Aortic smooth muscle cell (primary cell): ENCODE measurements around the gene KBTBD6. TPM values are rescaled to one million over a fixed set of nuclear protein-coding genes. Genes with fewer than 3 reads are reported as not detected.

ENCODE experiments used
- total RNA-seq: library from RNA; depleted of rRNA; stranded (reverse); fragments of >200 nt; gene quantifications from 2 replicates; pipeline ENCODE4 v1.2.3, GENCODE V29; 2014

Gene KBTBD6
- 7.1 and 7.8 TPM in 2 replicates for total RNA-seq

GRCh38 chr13:41132512-41133152 lies at the start of gene KBTBD6:
TSS of gene KBTBD6 (minus strand) at chr13:41132802. CDS start at chr13:41132511, 291 bp downstream.

Other genes with a start within 250 kb of the KBTBD6 start
- gene ELF1, start 113.5 kb downstream of the KBTBD6 start, total RNA-seq = 30.9 and 34.6 TPM in 2 replicates
- gene WBP4, start 71.3 kb downstream of the KBTBD6 start, total RNA-seq = 8.6 and 9.2 TPM in 2 replicates
- gene KBTBD7, start 61.8 kb upstream of the KBTBD6 start, total RNA-seq = 7.0 and 8.1 TPM in 2 replicates
- 9.8 and 11.0 TPM in 2 replicates for gene MTRF1, start 130.8 kb upstream of the KBTBD6 start, total RNA-seq
- 6.6 and 7.2 TPM in 2 replicates for gene NAA16, start 178.5 kb upstream of the KBTBD6 start, total RNA-seq